AG08396 (cell line): ENCODE data around the gene FNDC11.
A peak's percentile ranks its signal among the peaks of the same experiment; 100 is the strongest.

Experiments used
- DNase-seq: peaks from one replicate; pipeline ENCODE4 v3.0.0; 2012; ENCODE audit warnings: low spot score, mixed read lengths

Gene FNDC11

GRCh38 chr20:63525971-63526370 lies 28.0 kb upstream of the FNDC11 start:
- DNase-seq = no peak

- no peak for DNase-seq
These were observed 26.8 kb upstream of the FNDC11 start for GRCh38 chr20:63527184-63527583.

GRCh38 chr20:63529180-63529860 lies 24.6 kb upstream of the FNDC11 start:
- DNase-seq = no peak

DNA sequence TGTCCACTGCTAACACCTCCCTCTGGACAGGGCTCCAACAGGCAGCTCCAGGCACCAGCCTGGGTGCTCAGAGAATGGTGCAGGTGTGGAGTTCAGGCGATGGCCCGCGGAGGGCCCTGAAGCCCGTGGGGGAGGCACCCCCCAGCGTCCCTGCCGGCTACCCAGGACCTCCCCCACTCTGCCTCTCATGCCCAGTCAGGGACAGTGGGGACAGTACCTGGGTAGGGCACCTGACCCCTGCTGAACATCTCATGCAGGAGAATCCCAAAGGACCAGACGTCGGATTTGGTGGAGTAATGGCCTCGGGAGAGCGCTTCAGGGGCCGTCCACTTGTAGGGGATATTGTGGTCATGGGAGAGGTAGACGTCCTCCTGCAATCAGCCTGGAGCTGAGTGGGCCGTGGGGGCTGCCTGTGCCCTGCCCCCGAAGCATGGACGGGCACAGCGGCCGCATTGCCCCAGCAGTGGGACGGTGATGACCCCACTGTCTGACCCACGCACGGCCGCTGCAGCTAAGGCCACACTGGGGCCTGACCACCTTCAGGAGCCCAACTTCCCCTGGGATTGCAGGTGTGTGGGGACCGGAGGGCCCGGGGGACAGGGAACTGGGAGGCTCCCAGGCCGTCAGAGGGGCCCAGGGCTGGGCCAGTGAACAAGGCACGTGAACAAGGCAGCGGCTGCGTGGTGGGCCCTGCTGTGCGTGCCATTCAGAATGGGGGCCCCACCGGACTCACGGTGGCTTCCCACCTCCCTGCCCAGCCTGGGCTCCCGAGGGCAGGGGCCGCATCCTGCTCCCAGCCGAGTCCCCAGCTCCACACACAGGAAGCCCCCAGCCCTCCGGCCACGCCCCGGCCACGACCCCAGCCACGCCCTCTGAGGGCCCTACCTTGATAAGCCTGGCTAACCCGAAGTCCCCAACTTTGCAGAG lies 23.8 kb upstream of the FNDC11 start:
- no peak for DNase-seq

GRCh38 chr20:63530788-63531160 lies 23.2 kb upstream of the FNDC11 start:
- no peak for DNase-seq

DNA sequence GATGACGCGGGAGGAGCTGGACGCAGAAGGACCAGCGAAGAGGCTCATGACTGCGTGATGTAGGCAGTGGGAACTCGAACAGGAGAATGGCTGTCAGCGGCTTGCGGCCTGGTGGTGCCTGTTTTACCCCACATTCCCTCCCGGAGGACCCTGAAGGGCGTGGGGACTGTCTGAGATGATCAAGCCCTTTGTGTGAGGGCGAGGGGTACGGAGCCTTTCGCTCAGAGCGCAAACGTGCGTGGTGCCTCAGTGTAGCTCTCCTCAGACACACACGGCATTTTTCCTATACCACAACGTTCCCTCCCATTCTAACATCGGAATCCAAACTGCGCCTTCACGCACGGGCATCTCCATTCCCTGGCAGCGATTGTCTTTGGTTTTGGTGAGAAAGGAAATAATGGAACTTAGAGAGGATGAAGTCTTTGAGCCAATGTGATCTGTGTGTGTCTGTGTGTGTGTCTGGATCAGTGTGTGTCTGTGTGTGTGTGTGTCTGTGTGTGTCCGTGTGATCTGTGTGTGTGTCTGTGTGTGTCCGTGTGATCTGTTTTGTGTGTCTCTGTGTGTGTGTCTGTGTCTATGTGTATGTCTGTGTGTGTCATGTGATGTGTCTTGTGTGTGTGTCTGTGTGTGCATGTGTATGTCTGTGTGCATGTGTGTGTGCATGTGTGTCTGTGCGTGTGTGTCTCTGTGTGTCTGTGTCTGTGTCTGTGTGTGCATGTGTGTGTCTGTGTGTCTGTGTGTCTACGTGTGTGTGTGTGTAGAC lies 22.1 kb upstream of the FNDC11 start:
- DNase-seq = no peak

- DNase-seq = no peak
These were observed 21.4 kb upstream of the FNDC11 start for GRCh38 chr20:63532449-63532971.

GRCh38 chr20:63533388-63533787 lies 20.6 kb upstream of the FNDC11 start:
- no peak for DNase-seq

- DNase-seq = no peak
These were observed 20.0 kb upstream of the FNDC11 start for GRCh38 chr20:63533871-63534393.

- no peak for DNase-seq
These were observed 19.5 kb upstream of the FNDC11 start for GRCh38 chr20:63534427-63534830.

- no peak for DNase-seq
These were observed 18.9 kb upstream of the FNDC11 start for GRCh38 chr20:63534831-63535651.

- DNase-seq = peak; percentile 75
These were observed 17.6 kb upstream of the FNDC11 start for GRCh38 chr20:63536241-63536977.

- DNase-seq = no peak
These were observed 16.9 kb upstream of the FNDC11 start, which contains the start of gene PTK6 for GRCh38 chr20:63536997-63537524. PTK6 (minus strand) TSS chr20:63537376; CDS start chr20:63537314, 62 bp downstream.

- peak; percentile 98 for DNase-seq
These were observed 16.3 kb upstream of the FNDC11 start for GRCh38 chr20:63537525-63538203.

DNA sequence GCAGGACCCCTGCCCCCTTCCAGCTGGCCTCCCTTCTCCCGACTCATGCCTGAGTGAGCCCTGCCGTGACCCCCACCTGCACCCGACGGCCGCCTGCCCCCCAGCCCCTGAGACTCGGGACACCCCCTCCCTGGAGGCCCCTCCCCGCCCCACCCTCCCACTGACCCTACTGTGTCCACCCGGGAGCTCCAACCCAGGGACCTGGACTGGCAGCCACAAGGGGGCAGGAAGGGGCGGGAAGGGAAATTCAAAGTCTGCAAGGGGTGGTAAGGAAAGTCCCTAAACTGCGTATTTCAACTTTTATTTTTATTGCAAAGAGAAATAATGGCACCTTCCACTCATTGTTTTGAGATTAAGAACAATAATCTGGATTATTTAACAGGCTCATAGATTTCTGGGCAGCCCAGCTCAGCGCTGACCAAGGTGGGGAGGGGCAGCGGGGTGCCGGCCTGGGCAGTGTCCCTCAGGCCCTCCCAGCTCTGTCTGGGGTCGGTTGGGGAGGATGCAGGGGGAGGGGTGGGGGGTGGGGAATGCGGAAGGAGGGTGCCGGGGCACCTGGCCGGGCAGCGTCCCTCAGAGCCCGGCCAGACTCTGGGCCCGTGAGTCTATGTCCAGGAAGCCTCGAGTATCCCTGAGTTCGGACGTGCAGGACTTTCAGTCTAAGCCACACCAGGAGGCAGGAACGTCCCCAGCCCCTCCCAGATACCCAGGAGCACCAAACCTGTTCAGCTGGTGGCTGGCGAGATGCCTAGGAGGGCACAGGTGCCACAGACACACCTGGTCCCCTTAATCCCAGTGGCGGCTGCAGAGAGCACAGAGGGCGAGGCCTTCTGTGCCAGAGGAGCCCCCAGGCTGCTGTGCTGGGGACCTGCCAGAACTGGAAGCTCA lies 15.5 kb upstream of the FNDC11 start:
- no peak for DNase-seq

DNA sequence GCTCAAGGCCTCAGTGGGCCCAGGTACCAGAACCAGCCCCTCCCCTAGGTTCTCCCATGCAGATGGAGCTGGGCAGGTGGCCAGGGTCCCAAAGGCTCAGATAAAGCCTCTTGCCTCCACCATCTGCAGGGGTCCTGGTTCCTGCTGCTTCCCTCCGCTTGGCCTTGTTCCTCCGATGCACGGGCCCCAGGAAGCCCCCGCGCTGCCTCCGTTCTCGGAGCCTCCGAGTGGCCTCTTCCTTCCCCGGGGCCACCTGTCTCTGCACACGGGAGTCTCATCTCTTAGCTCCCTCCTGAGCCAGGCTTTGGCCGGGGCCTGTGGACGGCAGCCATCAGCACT lies 14.9 kb upstream of the FNDC11 start:
- no peak for DNase-seq

DNA sequence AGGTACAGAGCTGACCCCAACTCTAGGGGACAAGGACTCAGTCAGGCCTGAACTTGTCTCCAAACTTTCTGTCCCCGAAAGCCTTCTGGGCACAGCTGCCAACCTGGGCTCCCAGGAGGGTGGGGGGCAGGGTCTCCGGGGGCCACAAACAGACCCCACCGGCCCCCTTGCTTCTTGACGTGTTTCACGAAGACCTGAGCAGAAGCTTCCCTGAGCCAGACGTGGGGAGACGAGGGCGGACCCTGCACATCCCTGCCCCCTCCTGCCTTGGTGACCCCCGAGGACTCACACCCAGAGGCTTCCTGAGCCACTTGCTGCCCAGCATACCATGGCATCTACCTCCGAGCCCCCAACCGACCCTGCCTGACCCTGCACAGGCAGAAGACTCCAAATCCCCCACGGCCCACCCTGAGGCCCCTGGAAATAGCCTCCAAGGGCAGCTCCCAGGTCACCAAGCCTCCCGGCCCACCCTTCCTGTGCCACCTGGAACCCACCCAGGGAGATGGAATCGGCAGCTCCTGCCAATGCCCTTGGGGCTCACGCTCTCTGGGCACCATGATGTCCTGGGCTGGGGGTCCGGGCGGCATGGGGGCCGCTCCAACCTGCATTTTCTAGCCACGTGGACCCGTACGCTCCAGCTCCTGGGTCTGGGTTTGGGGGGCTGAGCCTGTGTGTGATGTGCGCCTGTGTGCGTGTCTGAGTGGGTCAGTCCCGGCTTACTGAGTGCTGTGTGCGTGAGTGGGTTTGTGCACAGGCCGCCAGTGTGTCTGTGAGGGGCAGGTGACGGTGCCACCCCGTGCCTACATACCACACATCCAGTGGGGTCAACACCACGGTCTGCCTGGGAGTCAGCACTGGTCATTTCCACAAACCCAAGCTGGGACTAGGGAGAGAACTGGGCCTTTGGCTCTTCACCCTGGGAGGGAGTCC lies 14.3 kb upstream of the FNDC11 start:
- no peak for DNase-seq
